ENCODE results near the gene ATP1A4.
A peak's percentile ranks its signal among the peaks of the same experiment; 100 is the strongest.
"Not testable (repeated sequence)": the region's sequence is repeated elsewhere in the genome, so short reads cannot be mapped to it uniquely, and the experiment has no call there.

ATP1A4 gene

DNA sequence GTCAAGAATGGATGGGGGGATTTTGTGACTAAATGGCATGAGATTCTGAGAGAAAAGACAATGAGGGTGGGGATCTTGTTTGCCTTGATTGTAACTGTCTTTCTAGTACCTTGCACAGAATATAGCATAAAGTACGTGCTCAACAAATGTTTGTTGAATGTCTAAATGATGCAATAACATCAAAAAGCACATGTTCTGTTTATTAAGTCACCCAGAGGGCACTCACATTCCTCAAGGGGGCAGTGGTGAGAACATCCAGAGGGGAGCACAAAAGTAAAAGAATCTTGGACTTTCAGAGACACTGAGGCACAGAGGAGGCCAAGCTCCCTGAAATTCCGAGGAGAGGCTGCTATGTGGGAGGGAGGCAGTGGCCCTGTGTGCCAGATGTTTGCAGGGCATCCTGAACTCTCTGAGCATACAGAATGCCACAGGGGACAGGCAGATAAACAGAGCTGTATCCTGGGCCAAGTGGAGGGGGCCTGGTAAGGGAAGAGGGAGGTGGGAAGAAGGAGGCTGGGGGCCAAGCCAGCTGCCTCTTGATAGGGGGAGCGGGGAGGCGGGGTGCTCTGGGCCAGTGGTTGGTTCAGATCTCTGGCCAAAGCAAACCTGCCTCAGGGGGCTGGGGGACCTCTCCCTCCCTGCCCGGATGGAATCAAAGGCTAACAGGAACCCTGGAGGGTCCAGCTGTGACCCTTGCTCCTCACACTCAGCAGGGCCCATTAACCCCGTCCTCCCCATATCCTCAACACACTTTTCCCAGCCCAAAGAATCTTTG, 42.3 kb upstream of the ATP1A4 start:
- TF ChIP-seq, protein P1, sequence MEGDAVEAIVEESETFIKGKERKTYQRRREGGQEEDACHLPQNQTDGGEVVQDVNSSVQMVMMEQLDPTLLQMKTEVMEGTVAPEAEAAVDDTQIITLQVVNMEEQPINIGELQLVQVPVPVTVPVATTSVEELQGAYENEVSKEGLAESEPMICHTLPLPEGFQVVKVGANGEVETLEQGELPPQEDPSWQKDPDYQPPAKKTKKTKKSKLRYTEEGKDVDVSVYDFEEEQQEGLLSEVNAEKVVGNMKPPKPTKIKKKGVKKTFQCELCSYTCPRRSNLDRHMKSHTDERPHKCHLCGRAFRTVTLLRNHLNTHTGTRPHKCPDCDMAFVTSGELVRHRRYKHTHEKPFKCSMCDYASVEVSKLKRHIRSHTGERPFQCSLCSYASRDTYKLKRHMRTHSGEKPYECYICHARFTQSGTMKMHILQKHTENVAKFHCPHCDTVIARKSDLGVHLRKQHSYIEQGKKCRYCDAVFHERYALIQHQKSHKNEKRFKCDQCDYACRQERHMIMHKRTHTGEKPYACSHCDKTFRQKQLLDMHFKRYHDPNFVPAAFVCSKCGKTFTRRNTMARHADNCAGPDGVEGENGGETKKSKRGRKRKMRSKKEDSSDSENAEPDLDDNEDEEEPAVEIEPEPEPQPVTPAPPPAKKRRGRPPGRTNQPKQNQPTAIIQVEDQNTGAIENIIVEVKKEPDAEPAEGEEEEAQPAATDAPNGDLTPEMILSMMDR (IDR thresholded peaks at IDR 0.05; ENCODE audit: low read depth, low read length) = peak; percentile 43
- DNase-seq (ENCODE audit: extremely low read depth, low read depth) = no peak

DNA sequence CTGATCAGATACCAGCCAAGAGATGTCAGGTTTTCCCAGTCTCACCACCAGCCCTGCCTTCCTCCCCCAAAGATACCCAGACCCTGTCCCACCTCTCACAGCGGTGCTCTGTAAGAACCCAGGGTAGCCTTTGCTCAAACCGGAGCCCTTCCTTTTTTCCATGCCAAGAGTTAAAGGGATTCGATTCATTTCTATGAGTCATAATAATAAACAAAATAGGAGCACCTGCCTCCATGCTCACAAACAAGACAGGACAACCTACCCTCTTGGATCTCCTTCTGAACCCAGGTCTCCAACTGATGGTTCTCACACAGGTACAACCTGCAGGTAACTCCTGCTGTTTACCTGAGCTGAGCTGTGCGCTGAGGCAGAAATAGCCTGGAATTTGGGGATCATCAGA, 41.7 kb upstream of the ATP1A4 start:
- TF ChIP-seq, protein P1 (IDR thresholded peaks at IDR 0.05; ENCODE audit: low read depth, low read length) = no peak
- no peak for DNase-seq (ENCODE audit: extremely low read depth, low read depth)

DNA sequence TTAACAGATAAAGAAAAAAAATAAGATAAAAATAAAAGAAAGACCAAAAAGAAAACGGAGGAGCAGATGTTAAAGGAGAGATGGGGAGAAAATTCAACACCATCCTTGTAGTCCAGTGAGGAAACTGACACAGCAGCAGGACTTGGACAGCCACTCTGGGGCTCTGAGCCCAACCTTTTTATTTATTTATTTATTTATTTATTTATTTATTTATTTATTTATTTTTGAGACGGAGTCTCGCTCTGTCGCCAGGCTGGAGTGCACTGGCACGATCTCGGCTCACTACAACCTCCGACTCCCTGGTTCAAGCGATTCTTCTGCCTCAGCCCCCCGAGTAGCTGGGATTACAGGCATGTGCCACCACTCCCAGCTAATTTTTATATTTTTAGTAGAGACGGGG, 39.9 kb upstream of the ATP1A4 start:
- not testable (repeated sequence) for DNase-seq (ENCODE audit: extremely low read depth, low read depth)

DNA sequence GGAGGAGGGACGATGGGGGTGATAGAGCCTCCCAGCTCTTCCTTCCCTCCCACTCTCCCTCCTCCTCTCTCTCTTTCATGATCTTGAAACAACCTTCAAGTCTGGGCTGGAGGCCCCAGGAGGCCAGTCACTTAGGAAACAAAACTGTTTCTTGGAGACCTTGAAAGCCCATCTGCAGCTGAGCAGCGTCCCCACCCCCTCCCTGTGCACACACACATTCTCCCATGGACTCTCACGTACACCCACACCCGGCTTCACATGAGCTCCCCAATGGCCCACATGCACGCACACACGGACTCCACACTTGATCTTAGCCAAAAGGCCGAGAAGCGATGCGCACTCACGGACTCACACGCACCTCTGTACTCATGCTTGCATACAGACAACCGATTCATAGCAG, 39.0 kb upstream of the ATP1A4 start:
- TF ChIP-seq, protein P1 (IDR thresholded peaks at IDR 0.05; ENCODE audit: low read depth, low read length) = no peak
- DNase-seq (ENCODE audit: extremely low read depth, low read depth) = no peak

DNA sequence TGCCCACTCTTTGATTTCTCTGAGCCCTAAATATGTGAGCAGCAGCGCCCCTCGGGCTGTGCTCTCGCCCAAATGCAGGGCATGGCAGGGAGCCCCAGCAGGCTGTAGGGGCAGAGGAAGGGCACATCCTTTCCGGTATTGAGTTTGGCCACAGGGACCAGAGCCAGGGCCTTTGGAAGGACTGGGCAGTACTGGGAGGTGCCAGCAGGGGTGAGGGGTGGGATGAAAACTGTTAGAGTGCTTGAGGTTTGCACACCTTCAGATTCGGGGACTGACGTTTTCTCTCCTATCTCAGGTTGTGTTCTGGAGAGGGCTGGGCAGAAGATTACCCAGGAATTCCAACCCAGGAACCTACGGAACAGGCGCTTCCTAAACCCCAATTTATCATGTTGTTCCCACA, 38.0 kb upstream of the ATP1A4 start:
- no peak for DNase-seq (ENCODE audit: extremely low read depth, low read depth)
- TF ChIP-seq, protein P1 (IDR thresholded peaks at IDR 0.05; ENCODE audit: low read depth, low read length) = no peak

DNA sequence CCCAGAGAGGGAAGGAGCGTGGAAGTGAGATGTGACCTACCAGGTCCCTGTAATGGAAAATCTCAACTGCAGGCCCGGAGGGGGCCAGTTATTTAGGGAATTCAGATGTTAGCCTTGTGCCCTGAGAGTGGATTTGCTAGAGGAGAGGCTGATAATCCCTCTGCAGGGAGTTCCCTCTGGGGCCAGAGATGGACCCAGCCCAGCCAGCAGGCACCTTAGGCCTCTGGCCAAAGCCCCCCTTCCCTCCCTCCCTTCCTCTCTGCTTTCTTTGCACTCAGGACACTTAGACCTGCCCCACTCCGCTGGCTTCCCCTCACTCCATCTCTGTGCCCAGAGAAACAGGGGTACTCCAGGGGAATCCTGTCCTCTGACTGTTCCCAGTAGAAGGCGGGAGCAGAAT, 37.3 kb upstream of the ATP1A4 start:
- DNase-seq (ENCODE audit: extremely low read depth, low read depth) = no peak
- TF ChIP-seq, protein P1 (IDR thresholded peaks at IDR 0.05; ENCODE audit: low read depth, low read length) = no peak

DNA sequence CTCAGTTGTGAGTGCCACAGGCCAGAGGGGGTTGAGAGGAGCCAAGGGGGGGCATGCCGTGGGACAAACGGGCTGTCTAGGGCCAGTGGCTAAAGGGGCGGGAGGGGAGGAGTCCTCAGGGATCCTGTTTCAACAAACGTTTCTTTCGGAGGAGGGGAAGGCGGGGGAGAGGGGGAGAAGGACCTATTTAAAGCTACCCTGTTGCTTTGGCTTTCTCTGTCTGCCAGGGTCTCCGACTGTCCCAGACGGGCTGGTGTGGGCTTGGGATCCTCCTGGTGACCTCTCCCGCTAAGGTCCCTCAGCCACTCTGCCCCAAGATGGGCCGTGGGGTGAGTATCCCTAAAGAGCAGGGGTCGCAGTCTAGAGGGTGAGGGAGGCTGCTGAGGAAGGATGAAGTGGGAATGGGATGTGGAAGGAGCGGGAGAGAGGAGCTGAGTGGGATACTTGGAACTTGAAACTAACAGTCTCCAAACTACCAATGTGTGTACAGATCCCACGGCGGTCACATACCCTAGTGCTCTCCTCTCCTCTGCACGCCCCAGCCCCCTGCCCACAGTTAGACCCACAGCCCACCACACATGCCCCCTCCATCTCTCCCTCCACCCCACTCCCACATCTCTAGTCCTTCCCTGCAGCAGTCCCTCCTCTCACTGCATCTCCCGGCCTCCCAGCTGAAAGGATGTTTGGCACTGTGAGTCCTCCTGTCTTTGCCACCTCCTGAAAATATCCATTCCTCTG, 35.7 kb upstream of the ATP1A4 start, which contains the start of gene ATP1A2:
TSS of gene ATP1A2 (plus strand) at position 215 of the 738 bp plus-strand sequence. CDS start at position 318, 103 bp downstream.
- no peak for DNase-seq (ENCODE audit: extremely low read depth, low read depth)
- TF ChIP-seq, protein P1 (IDR thresholded peaks at IDR 0.05; ENCODE audit: low read depth, low read length) = no peak
